H1 (cell line): Measurements from ENCODE around the gene SLC35E1. TPM values are rescaled to one million over a fixed set of nuclear protein-coding genes. Genes with fewer than 3 reads are reported as not detected.

ENCODE experiments used
- CHD2 ChIP-seq: IDR thresholded peaks from 2 replicates; pipeline ENCODE4 v1.6.1; 2012; ENCODE audit warnings: low read length, improper control_type of control experiment
- HDAC6 ChIP-seq: IDR thresholded peaks from one replicate; pipeline ENCODE4 v1.7.1; 2012; ENCODE audit warnings: low read depth, mild to moderate bottlenecking, inconsistent platforms, low read length, moderate library complexity
- NRF1 ChIP-seq: IDR thresholded peaks from 2 replicates; pipeline ENCODE4 v1.6.1; 2011; ENCODE audit warnings: mild to moderate bottlenecking, low read depth, low read length, improper control_type of control experiment
- SP2 ChIP-seq: IDR thresholded peaks from 2 replicates; pipeline ENCODE4 v1.6.1; 2012; ENCODE audit warnings: mild to moderate bottlenecking, low read length, inconsistent platforms
- TEAD4 ChIP-seq: IDR thresholded peaks from 2 replicates; pipeline ENCODE4 v1.6.1; 2012; ENCODE audit warnings: low read depth, low read length, inconsistent platforms, mixed read lengths
- polyA plus RNA-seq, 7 experiments: library from polyadenylated mRNA; depleted of rRNA in 3 of 7; stranded (reverse) in 5 of 7; unstranded in 2 of 7; fragments of >200 nt in 5 of 7; fragments of 200-250 nt in 2 of 7; gene quantifications; 1 replicate in 5 of 7; 2 replicates in 1 of 7; 4 replicates in 1 of 7; pipeline versions ENCODE4 v1.2.1 to v1.2.3, GENCODE V29; 2011 to 2013; ENCODE audit warnings: missing spikeins in 2 of 7, mixed read lengths in 2 of 7
- total RNA-seq: library from RNA; stranded (reverse); fragmentation: NEBNext Ultra II Directional; extraction: Animal tissue kit (Norgen Biotek cat#: 25700); gene quantifications from 2 replicates; pipeline ENCODE4 v1.2.1, GENCODE V29; 2021
- TF ChIP-seq, protein P1 (sequence below), 3 experiments: IDR thresholded peaks; 1 replicate in 2 of 3; 2 replicates in 1 of 3; pipeline versions ENCODE4 v1.5.1 to v1.6.1; 2011; ENCODE audit warnings: low read length in 3 of 3, mild to moderate bottlenecking in 3 of 3, inconsistent platforms in 2 of 3, low read depth in 1 of 3, moderate library complexity in 1 of 3; ENCODE audit not compliant: insufficient read depth in 1 of 3; ENCODE audit errors: control extremely low read depth in 1 of 3
- TF ChIP-seq, protein P2 (sequence below): fragments of 300-600 bp; sonication (generic); IDR thresholded peaks from 2 replicates; pipeline ENCODE4 v1.7.1; 2012; ENCODE audit warnings: low read length, moderate library complexity, mild to moderate bottlenecking, inconsistent platforms; ENCODE audit not compliant: insufficient replicate concordance

SLC35E1 gene
- total and polyA plus RNA-seq, 2 of the 8 experiments (the other 6 are each of a cell fraction or from before 2014, with no cell fraction given) = 26.0 to 31.9 TPM

DNA sequence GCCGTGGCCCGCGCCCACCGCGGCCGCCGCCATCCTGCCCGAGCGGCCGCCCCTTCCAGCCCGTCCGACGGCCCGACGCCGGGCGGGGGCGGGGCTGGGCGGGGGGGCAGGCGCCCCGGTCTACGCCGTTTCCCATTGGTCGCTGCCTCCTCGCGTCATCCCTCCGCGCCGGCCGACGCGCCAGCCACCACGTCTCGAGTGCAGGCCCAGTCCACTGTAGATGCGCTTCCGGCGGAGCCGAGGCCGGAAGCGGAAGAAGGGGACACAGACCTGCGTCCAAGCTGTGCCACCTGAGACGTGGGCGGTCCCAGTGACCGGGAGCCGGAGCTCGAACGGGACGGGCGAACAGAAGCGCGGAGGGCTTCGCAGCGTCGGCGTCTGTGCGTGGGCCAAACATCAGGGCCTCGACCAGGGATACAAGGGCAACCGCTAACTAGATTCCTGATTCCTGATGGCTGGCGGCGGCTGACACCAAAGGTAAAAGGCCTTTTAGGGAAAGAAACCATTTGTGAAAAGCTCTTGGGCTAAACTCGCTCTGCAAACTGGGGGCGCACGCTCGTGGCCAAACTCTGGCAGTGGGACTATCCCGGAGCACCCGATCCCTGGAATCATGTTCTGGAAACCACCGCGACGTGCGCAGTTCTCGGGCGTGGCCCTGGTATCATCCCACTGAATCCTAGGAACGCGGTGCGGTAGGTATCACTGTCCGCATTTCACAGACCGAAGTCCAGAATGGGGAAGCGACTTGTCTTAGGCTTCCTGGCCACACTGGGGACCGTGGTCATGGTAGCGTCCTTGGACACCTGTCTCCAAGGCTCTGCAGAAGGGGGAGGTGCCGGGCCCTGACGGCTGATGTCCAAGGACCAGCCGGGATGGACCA, at the start of gene SLC35E1 (continued):
- TF ChIP-seq, protein P1, sequence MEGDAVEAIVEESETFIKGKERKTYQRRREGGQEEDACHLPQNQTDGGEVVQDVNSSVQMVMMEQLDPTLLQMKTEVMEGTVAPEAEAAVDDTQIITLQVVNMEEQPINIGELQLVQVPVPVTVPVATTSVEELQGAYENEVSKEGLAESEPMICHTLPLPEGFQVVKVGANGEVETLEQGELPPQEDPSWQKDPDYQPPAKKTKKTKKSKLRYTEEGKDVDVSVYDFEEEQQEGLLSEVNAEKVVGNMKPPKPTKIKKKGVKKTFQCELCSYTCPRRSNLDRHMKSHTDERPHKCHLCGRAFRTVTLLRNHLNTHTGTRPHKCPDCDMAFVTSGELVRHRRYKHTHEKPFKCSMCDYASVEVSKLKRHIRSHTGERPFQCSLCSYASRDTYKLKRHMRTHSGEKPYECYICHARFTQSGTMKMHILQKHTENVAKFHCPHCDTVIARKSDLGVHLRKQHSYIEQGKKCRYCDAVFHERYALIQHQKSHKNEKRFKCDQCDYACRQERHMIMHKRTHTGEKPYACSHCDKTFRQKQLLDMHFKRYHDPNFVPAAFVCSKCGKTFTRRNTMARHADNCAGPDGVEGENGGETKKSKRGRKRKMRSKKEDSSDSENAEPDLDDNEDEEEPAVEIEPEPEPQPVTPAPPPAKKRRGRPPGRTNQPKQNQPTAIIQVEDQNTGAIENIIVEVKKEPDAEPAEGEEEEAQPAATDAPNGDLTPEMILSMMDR (IDR thresholded peaks at IDR 0.05; ENCODE audit: control extremely low read depth in 1 of 3, insufficient read depth in 1 of 3, low read depth in 1 of 3, low read length in 3 of 3) = no peak
- TF ChIP-seq CHD2 = peak; percentile 62; the same call in 1 of the 2 replicates
- TF ChIP-seq TEAD4 = no peak
- TF ChIP-seq HDAC6 = no peak
- TF ChIP-seq SP2 = no peak
- no peak for TF ChIP-seq NRF1
- TF ChIP-seq, protein P2, sequence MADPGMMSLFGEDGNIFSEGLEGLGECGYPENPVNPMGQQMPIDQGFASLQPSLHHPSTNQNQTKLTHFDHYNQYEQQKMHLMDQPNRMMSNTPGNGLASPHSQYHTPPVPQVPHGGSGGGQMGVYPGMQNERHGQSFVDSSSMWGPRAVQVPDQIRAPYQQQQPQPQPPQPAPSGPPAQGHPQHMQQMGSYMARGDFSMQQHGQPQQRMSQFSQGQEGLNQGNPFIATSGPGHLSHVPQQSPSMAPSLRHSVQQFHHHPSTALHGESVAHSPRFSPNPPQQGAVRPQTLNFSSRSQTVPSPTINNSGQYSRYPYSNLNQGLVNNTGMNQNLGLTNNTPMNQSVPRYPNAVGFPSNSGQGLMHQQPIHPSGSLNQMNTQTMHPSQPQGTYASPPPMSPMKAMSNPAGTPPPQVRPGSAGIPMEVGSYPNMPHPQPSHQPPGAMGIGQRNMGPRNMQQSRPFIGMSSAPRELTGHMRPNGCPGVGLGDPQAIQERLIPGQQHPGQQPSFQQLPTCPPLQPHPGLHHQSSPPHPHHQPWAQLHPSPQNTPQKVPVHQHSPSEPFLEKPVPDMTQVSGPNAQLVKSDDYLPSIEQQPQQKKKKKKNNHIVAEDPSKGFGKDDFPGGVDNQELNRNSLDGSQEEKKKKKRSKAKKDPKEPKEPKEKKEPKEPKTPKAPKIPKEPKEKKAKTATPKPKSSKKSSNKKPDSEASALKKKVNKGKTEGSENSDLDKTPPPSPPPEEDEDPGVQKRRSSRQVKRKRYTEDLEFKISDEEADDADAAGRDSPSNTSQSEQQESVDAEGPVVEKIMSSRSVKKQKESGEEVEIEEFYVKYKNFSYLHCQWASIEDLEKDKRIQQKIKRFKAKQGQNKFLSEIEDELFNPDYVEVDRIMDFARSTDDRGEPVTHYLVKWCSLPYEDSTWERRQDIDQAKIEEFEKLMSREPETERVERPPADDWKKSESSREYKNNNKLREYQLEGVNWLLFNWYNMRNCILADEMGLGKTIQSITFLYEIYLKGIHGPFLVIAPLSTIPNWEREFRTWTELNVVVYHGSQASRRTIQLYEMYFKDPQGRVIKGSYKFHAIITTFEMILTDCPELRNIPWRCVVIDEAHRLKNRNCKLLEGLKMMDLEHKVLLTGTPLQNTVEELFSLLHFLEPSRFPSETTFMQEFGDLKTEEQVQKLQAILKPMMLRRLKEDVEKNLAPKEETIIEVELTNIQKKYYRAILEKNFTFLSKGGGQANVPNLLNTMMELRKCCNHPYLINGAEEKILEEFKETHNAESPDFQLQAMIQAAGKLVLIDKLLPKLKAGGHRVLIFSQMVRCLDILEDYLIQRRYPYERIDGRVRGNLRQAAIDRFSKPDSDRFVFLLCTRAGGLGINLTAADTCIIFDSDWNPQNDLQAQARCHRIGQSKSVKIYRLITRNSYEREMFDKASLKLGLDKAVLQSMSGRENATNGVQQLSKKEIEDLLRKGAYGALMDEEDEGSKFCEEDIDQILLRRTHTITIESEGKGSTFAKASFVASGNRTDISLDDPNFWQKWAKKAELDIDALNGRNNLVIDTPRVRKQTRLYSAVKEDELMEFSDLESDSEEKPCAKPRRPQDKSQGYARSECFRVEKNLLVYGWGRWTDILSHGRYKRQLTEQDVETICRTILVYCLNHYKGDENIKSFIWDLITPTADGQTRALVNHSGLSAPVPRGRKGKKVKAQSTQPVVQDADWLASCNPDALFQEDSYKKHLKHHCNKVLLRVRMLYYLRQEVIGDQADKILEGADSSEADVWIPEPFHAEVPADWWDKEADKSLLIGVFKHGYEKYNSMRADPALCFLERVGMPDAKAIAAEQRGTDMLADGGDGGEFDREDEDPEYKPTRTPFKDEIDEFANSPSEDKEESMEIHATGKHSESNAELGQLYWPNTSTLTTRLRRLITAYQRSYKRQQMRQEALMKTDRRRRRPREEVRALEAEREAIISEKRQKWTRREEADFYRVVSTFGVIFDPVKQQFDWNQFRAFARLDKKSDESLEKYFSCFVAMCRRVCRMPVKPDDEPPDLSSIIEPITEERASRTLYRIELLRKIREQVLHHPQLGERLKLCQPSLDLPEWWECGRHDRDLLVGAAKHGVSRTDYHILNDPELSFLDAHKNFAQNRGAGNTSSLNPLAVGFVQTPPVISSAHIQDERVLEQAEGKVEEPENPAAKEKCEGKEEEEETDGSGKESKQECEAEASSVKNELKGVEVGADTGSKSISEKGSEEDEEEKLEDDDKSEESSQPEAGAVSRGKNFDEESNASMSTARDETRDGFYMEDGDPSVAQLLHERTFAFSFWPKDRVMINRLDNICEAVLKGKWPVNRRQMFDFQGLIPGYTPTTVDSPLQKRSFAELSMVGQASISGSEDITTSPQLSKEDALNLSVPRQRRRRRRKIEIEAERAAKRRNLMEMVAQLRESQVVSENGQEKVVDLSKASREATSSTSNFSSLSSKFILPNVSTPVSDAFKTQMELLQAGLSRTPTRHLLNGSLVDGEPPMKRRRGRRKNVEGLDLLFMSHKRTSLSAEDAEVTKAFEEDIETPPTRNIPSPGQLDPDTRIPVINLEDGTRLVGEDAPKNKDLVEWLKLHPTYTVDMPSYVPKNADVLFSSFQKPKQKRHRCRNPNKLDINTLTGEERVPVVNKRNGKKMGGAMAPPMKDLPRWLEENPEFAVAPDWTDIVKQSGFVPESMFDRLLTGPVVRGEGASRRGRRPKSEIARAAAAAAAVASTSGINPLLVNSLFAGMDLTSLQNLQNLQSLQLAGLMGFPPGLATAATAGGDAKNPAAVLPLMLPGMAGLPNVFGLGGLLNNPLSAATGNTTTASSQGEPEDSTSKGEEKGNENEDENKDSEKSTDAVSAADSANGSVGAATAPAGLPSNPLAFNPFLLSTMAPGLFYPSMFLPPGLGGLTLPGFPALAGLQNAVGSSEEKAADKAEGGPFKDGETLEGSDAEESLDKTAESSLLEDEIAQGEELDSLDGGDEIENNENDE = no peak
